ENCODE measurements around the gene CAB39.

DNA sequence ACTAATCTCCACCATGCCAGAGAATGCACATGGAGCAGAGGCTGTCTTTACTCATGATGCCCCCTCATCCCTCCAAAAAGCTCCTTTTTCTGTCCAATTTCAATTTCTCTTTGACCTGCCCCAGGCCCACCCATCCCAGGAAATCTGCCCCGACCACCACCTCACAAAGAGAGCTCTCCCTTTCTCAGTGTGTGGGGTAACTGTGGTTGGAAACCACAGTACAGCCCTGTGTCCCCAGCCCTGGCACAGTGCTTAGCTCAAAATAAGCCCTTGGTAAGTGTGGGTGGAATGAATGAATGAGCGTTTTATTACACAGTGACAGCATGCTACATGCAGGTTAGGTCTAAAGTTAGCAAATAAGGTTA lies 43.7 kb upstream of the CAB39 start:
- TF ChIP-seq, protein P1, sequence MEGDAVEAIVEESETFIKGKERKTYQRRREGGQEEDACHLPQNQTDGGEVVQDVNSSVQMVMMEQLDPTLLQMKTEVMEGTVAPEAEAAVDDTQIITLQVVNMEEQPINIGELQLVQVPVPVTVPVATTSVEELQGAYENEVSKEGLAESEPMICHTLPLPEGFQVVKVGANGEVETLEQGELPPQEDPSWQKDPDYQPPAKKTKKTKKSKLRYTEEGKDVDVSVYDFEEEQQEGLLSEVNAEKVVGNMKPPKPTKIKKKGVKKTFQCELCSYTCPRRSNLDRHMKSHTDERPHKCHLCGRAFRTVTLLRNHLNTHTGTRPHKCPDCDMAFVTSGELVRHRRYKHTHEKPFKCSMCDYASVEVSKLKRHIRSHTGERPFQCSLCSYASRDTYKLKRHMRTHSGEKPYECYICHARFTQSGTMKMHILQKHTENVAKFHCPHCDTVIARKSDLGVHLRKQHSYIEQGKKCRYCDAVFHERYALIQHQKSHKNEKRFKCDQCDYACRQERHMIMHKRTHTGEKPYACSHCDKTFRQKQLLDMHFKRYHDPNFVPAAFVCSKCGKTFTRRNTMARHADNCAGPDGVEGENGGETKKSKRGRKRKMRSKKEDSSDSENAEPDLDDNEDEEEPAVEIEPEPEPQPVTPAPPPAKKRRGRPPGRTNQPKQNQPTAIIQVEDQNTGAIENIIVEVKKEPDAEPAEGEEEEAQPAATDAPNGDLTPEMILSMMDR (conservative IDR thresholded peaks at IDR 0.05; ENCODE audit: low read depth in 2 of 2): no peak
- TF ChIP-seq EZH2phosphoT487 (IDR thresholded peaks at IDR 0.05; ENCODE audit: unreplicated experiment) (no peak), POLR2AphosphoS5 (IDR thresholded peaks at IDR 0.05; ENCODE audit: low read depth) (no peak), EZH2 (IDR thresholded peaks at IDR 0.05; ENCODE audit: low read depth, unreplicated experiment) (no peak), STAT1 (IDR thresholded peaks at IDR 0.05; ENCODE audit: unreplicated experiment) (no peak), JUNB (IDR thresholded peaks at IDR 0.05; ENCODE audit: unreplicated experiment) (no peak), CREB1 (CRISPR knock-in tag; IDR thresholded peaks at IDR 0.05; ENCODE audit: low read depth) (no peak), ZNF114 (CRISPR knock-in tag; IDR thresholded peaks at IDR 0.05) (no peak), ZNF331 (CRISPR knock-in tag; IDR thresholded peaks at IDR 0.05; ENCODE audit: low read depth) (no peak)
- TF ChIP-seq, protein P2, sequence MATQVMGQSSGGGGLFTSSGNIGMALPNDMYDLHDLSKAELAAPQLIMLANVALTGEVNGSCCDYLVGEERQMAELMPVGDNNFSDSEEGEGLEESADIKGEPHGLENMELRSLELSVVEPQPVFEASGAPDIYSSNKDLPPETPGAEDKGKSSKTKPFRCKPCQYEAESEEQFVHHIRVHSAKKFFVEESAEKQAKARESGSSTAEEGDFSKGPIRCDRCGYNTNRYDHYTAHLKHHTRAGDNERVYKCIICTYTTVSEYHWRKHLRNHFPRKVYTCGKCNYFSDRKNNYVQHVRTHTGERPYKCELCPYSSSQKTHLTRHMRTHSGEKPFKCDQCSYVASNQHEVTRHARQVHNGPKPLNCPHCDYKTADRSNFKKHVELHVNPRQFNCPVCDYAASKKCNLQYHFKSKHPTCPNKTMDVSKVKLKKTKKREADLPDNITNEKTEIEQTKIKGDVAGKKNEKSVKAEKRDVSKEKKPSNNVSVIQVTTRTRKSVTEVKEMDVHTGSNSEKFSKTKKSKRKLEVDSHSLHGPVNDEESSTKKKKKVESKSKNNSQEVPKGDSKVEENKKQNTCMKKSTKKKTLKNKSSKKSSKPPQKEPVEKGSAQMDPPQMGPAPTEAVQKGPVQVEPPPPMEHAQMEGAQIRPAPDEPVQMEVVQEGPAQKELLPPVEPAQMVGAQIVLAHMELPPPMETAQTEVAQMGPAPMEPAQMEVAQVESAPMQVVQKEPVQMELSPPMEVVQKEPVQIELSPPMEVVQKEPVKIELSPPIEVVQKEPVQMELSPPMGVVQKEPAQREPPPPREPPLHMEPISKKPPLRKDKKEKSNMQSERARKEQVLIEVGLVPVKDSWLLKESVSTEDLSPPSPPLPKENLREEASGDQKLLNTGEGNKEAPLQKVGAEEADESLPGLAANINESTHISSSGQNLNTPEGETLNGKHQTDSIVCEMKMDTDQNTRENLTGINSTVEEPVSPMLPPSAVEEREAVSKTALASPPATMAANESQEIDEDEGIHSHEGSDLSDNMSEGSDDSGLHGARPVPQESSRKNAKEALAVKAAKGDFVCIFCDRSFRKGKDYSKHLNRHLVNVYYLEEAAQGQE (IDR thresholded peaks at IDR 0.05; ENCODE audit: unreplicated experiment): no peak
- TF ChIP-seq, protein P3, sequence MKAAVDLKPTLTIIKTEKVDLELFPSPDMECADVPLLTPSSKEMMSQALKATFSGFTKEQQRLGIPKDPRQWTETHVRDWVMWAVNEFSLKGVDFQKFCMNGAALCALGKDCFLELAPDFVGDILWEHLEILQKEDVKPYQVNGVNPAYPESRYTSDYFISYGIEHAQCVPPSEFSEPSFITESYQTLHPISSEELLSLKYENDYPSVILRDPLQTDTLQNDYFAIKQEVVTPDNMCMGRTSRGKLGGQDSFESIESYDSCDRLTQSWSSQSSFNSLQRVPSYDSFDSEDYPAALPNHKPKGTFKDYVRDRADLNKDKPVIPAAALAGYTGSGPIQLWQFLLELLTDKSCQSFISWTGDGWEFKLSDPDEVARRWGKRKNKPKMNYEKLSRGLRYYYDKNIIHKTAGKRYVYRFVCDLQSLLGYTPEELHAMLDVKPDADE (IDR thresholded peaks at IDR 0.05): no peak
